OCI-LY3 (cell line): ENCODE data around the gene CFAP157.

ENCODE experiments used
- EZH2phosphoT487 ChIP-seq: fragments of 200-600 bp; shearing (Covaris generic); IDR thresholded peaks from 2 replicates; pipeline ENCODE4 v1.6.1; 2018; ENCODE audit warnings: antibody characterized with exemption, mixed run types, low read depth
- TF ChIP-seq, protein P1 (sequence below): fragments of 200-600, 300-600 bp; sonication (generic); IDR thresholded peaks from 2 replicates; pipeline ENCODE4 v1.5.1; 2014; ENCODE audit warnings: antibody characterized with exemption, low read length, low read depth

DNA sequence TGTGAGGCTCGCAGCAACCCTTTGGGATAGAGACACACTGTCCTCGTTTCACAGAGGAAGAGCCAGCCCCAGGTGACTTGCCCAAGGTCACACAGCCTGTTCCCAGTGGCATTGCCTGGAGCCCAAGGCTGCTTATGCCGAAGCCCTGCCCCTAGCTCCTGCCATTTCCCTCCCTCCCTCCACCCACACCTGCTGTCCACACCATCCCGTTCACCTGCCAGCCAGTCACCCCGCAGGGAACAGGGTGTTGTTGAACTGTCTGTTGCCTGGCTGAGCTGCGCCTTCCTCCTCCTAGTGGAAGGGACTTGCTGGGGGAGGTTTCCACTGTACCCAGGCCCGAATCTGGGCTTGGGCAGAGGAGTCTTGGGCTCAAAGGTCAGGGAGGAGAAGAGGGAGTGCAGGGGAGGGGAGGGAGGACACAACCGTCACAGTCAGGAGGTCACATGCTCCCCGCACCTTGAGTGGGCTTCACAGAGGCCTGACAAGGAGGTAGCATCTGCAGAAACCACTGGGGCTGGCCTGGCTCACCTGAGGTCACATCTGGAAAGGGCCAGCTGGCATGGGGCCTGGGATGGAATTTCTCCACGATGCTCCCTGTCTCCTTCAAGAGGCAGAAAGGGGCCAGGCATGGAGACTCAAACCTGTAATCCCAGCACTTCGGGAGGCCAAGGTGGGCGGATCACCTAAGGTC lies 15.4 kb downstream of the CFAP157 start:
- TF ChIP-seq, protein P1, sequence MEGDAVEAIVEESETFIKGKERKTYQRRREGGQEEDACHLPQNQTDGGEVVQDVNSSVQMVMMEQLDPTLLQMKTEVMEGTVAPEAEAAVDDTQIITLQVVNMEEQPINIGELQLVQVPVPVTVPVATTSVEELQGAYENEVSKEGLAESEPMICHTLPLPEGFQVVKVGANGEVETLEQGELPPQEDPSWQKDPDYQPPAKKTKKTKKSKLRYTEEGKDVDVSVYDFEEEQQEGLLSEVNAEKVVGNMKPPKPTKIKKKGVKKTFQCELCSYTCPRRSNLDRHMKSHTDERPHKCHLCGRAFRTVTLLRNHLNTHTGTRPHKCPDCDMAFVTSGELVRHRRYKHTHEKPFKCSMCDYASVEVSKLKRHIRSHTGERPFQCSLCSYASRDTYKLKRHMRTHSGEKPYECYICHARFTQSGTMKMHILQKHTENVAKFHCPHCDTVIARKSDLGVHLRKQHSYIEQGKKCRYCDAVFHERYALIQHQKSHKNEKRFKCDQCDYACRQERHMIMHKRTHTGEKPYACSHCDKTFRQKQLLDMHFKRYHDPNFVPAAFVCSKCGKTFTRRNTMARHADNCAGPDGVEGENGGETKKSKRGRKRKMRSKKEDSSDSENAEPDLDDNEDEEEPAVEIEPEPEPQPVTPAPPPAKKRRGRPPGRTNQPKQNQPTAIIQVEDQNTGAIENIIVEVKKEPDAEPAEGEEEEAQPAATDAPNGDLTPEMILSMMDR = no peak
- no peak for TF ChIP-seq EZH2phosphoT487
